Endothelial cell of umbilical vein (primary cell): ENCODE data around the gene SELENOO. TPM values are rescaled to one million over a fixed set of nuclear protein-coding genes. Genes with fewer than 3 reads are reported as not detected.

Experiments used
- BruUV-seq: library from RNA; stranded (reverse); fragments of 400-500 nt; replicated peaks from 2 replicates; lab custom pipeline; 2021; lab: Mats Ljungman, UMichigan
- CTCF ChIA-PET: fragments of 300-600, 350-600 bp; sonication (Branson Sonifier 250); formaldehyde crosslinking; loops from one replicate; lab custom pipeline; 2021; ENCODE audit warnings: antibody characterized with exemption, inconsistent platforms; lab: Charles Lee
- POLR2A ChIA-PET: fragments of 300-600, 350-600 bp; sonication (Branson Sonifier 250); formaldehyde crosslinking; loops from one replicate; lab custom pipeline; 2021; ENCODE audit warnings: antibody characterized with exemption, inconsistent platforms; lab: Charles Lee
- DNase-seq: peaks from one replicate; pipeline ENCODE4 v3.0.0-alpha.2; 2011; ENCODE audit warnings: low read depth, low spot score
- FAIRE-seq: peaks from 2 replicates; lab custom pipeline; 2011; peaks lifted over from hg19 to GRCh38; lab: Jason Lieb, UNC
- H2AFZ ChIP-seq: 2 replicates; pipeline ENCODE4 v1.6.0; 2012; ENCODE audit warnings: low read depth, low read length, control low read depth, inconsistent platforms
- H3K27ac ChIP-seq: 2 replicates; pipeline ENCODE4 v1.5.1; 2011; ENCODE audit warnings: low read depth, mild to moderate bottlenecking, control low read depth, low read length, moderate library complexity; ENCODE audit not compliant: insufficient read depth
- H3K27me3 ChIP-seq, 2 experiments: 2 replicates each; pipeline versions ENCODE4 v1.6.0 to v1.6.1; 2011; ENCODE audit warnings: low read length in 2 of 2, mixed read lengths in 1 of 2; ENCODE audit not compliant: control insufficient read depth in 2 of 2, insufficient read depth in 2 of 2
- H3K36me3 ChIP-seq, 2 experiments: 2 replicates in 1 of 2; 3 replicates in 1 of 2; pipeline ENCODE4 v1.5.1; 2011; ENCODE audit warnings: low read length in 2 of 2, mild to moderate bottlenecking in 1 of 2, moderate library complexity in 1 of 2; ENCODE audit not compliant: control insufficient read depth in 2 of 2, insufficient read depth in 2 of 2; ENCODE audit errors: extremely low read depth in 1 of 2
- H3K4me1 ChIP-seq: 3 replicates; pipeline ENCODE4 v1.5.1; 2011; ENCODE audit warnings: mild to moderate bottlenecking, low read length; ENCODE audit not compliant: control insufficient read depth, insufficient read depth; ENCODE audit errors: extremely low read depth
- H3K4me2 ChIP-seq: 2 replicates; pipeline ENCODE4 v1.6.1; 2011; ENCODE audit warnings: low read length, control low read depth, mixed read lengths; ENCODE audit not compliant: insufficient read depth
- H3K4me3 ChIP-seq, 3 experiments: fragments of 200-600 bp in 1 of 3; sonication (generic), shearing (Covaris generic) in 1 of 3; replicated peaks in 1 of 3; 2 replicates each; pipeline ENCODE4 v1.5.1; 2011 to 2016; ENCODE audit warnings: control low read depth in 3 of 3, low read length in 3 of 3, mild to moderate bottlenecking in 2 of 3, inconsistent platforms in 1 of 3, low read depth in 1 of 3, moderate library complexity in 1 of 3; ENCODE audit not compliant: insufficient read depth in 1 of 3
- H3K79me2 ChIP-seq: 2 replicates; pipeline ENCODE4 v1.6.0; 2012; ENCODE audit warnings: low read length, inconsistent platforms; ENCODE audit not compliant: control insufficient read depth, insufficient read depth
- H3K9ac ChIP-seq: replicated peaks from 2 replicates; pipeline ENCODE3; 2011; ENCODE audit warnings: low read length, control low read depth; ENCODE audit not compliant: insufficient read depth; ENCODE audit errors: extremely low read depth
- H3K9me1 ChIP-seq: replicated peaks from 3 replicates; pipeline ENCODE4 v1.6.0; 2011; ENCODE audit warnings: mild to moderate bottlenecking, low read length; ENCODE audit not compliant: control insufficient read depth, insufficient read depth; ENCODE audit errors: extremely low read depth
- H3K9me3 ChIP-seq: replicated peaks from 2 replicates; pipeline ENCODE4 v1.5.1; 2012; ENCODE audit warnings: low read length, inconsistent platforms; ENCODE audit not compliant: control insufficient read depth, insufficient read depth
- H4K20me1 ChIP-seq: replicated peaks from 2 replicates; pipeline ENCODE3; 2011; ENCODE audit warnings: mild to moderate bottlenecking, low read length; ENCODE audit not compliant: control insufficient read depth, insufficient read depth; ENCODE audit errors: extremely low read depth
- EZH2 ChIP-seq: IDR thresholded peaks from 2 replicates; pipeline ENCODE4 v1.6.1; 2012; ENCODE audit warnings: borderline replicate concordance, low read depth, mild to moderate bottlenecking, moderate library complexity, low read length, inconsistent platforms; ENCODE audit not compliant: severe bottlenecking
- FOS ChIP-seq: IDR thresholded peaks from 2 replicates; pipeline ENCODE4 v1.6.1; 2011; ENCODE audit warnings: mild to moderate bottlenecking, low read length, moderate library complexity, borderline replicate concordance; ENCODE audit not compliant: insufficient read depth
- JUN ChIP-seq: IDR thresholded peaks from 2 replicates; pipeline ENCODE4 v1.6.1; 2011; ENCODE audit warnings: borderline replicate concordance, low read depth; ENCODE audit not compliant: insufficient read length, insufficient read depth
- MYC ChIP-seq: IDR thresholded peaks from one replicate; pipeline ENCODE4 v1.6.1; 2011; ENCODE audit warnings: mild to moderate bottlenecking, low read depth, low read length
- POLR2A ChIP-seq: IDR thresholded peaks from 2 replicates; pipeline ENCODE4 v1.6.1; 2012; ENCODE audit warnings: low read depth, mild to moderate bottlenecking, control low read depth, low read length
- POLR2AphosphoS5 ChIP-seq: IDR thresholded peaks from 2 replicates; pipeline ENCODE4 v1.6.1; 2012; ENCODE audit warnings: low read depth, mild to moderate bottlenecking, control low read depth, low read length, moderate library complexity; ENCODE audit not compliant: insufficient read depth
- dilution Hi-C: fragments of 300-500 bp; cut with MboI; formaldehyde crosslinking; loops from one replicate; pipeline ENCODE4 v1.15.0; 2019; ENCODE audit warnings: low sequenced_read_pairs; ENCODE audit not compliant: extremely low pct_ligation_motif_present
- intact Hi-C: fragments of 100-400 bp; cut with micrococcal nuclease; formaldehyde crosslinking; loops from one replicate; pipeline ENCODE4 v1.10.0; 2022
- polyA plus RNA-seq, 4 experiments: library from polyadenylated mRNA; depleted of rRNA in 3 of 4; stranded (reverse) in 3 of 4; unstranded in 1 of 4; fragments of >200 nt; gene quantifications; 2 replicates each; pipeline versions ENCODE4 v1.2.1 to v1.2.3, GENCODE V29; 2011 to 2012; ENCODE audit warnings: missing spikeins in 1 of 4
- total RNA-seq: library from RNA; stranded (reverse); gene quantifications from 2 replicates; pipeline ENCODE4 v1.2.3, GENCODE V29; 2021
- TF ChIP-seq, protein P1 (sequence below): IDR thresholded peaks from 2 replicates; pipeline ENCODE4 v1.6.1; 2011; ENCODE audit not compliant: insufficient read depth, insufficient read length

Gene SELENOO
- total and polyA plus RNA-seq, 2 donors (not counting 3 experiments of a cell fraction or from before 2014, with no cell fraction given), result 24.1 to 37.5 TPM

DNA sequence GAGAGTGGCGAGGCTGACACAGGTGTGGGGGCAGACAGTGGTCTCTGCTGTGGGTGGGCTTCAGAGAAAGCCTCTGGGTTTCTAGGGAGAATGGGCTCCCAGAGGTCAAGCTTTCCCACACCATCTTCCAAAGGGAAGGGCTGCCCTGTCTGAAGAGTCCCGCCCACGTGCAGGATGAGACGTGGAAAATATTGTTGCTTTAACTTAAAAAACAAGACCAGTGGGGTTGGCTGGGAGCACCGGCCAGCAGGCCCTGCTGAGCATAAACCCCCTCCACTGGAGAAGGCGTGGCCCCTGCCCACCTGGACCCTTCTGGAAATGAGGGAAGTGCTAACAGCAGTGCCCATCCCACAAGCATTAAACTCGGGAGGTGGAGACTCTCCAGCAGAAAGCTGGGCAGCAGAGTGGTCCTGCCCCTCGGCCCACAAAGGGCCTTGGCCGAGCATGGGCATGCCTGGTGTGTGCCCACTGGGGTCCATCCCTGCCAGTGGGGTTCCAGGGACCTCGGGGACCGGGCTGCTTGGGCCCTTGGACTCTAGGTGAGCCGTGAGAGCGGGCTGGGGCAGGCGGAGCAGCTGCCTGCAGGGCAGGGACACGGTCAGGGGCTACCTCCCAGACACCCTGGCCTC is 15.4 kb downstream of the SELENOO start:
- Histone ChIP-seq H4K20me1 (no peaks in the 10 kb centered on the region), H2AFZ (no peak overlapping the region), H3K4me3 (no peak overlapping the region), H3K36me3 (peaks cover 28 to 55% of the 10 kb centered on the region in 2 experiments), H3K9me3 (no peaks in the 10 kb centered on the region), H3K9me1 (no peaks in the 10 kb centered on the region), H3K79me2 (peaks cover 21% of the 10 kb centered on the region), H3K9ac (no peak overlapping the region), H3K4me1 (no peaks in the 10 kb centered on the region), H3K27me3 (no peaks in the 10 kb centered on the region), H3K4me2 (no peak overlapping the region), H3K27ac (no peak overlapping the region)
- intact Hi-C loops, result no loop called here
- no TSS peak for BruUV-seq
- FAIRE-seq (no peak), DNase-seq (no peak)
- ChIA-PET CTCF (interaction anchor here (2.1 kb wide), 1 partner anchor 9 kb away, joined by 5 read pairs; no protein-coding TSS in a partner anchor), POLR2A (interaction anchor here (0.7 kb wide), 1 partner anchor 446 kb away, joined by 9 read pairs; no protein-coding TSS in a partner anchor)
- dilution Hi-C loops, result no loop called here
- TF ChIP-seq POLR2AphosphoS5, result no peak
- TF ChIP-seq EZH2, result no peak

DNA sequence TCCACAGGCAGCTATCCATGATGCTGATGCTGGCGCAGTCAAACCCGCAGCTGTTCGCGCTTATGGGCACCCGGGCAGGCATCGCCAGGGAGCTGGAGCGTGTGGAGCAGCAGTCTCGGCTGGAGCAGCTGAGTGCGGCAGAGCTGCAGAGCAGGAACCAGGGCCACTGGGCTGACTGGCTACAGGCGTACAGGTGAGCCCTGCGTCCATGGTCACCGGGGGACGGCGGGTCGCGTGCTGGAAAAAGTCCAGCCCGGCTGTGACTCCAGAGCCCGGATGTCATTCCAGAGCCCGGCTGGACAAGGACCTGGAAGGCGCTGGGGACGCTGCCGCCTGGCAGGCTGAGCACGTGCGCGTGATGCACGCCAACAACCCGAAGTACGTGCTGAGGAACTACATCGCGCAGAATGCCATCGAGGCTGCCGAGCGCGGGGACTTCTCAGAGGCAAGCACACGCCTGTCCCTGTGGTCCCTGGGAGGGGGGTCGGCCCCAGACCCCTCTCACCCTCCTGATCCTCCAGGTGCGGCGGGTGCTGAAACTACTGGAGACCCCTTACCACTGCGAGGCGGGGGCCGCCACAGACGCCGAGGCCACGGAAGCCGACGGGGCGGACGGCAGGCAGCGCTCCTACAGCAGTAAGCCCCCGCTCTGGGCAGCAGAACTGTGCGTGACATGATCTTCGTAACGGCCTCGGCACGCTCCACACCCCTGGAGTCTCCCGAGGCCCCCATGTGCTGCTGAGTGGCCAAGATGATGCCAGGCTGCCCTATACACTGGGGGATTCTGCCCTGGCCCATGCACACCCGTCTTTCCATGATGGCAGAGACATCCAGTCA is 16.1 kb downstream of the SELENOO start:
- intact Hi-C loops, result no loop called here
- BruUV-seq, result no TSS peak
- Histone ChIP-seq H3K4me2 (no peak overlapping the region), H3K9me1 (no peaks in the 10 kb centered on the region), H4K20me1 (no peaks in the 10 kb centered on the region), H3K27ac (no peak overlapping the region), H3K79me2 (peaks cover 21% of the 10 kb centered on the region), H3K27me3 (no peaks in the 10 kb centered on the region), H3K36me3 (peaks cover 28 to 60% of the 10 kb centered on the region in 2 experiments), H3K9ac (no peak overlapping the region), H3K4me3 (no peak overlapping the region), H2AFZ (no peak overlapping the region), H3K4me1 (no peaks in the 10 kb centered on the region), H3K9me3 (no peaks in the 10 kb centered on the region)
- FAIRE-seq (no peak), DNase-seq (no peak)
- ChIA-PET POLR2A (no interaction called here), CTCF (no interaction called here)
- TF ChIP-seq MYC, result no peak
- no peak for TF ChIP-seq POLR2A
- TF ChIP-seq, protein P1, sequence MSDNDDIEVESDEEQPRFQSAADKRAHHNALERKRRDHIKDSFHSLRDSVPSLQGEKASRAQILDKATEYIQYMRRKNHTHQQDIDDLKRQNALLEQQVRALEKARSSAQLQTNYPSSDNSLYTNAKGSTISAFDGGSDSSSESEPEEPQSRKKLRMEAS, result no peak
- no peak for TF ChIP-seq EZH2
- no peak for TF ChIP-seq FOS
- TF ChIP-seq JUN, result no peak
- dilution Hi-C loops, result no loop called here
